Measurements from ENCODE around the gene PDIA5. TPM values are rescaled to one million over a fixed set of nuclear protein-coding genes. Genes with fewer than 3 reads are reported as not detected.

The PDIA5 gene
- total and polyA plus RNA-seq, 2 of the 4 experiments (the other 2 are of a cell fraction) = 19.4 to 42.0 TPM

- H3K14ac ChIP-seq (replicated peaks; ENCODE audit: low read depth, low read length) = no peak overlapping the region
- no peak overlapping the region for H3K23ac ChIP-seq (ENCODE audit: low read depth, low read length)
- H2BK20ac ChIP-seq (ENCODE audit: low read depth, low read length) = no peak overlapping the region
- no peak for TF ChIP-seq BHLHE40 (IDR thresholded peaks at IDR 0.05; ENCODE audit: low read depth, low read length)
- BruUV-seq (replicated peaks) = no TSS peak
- no peak overlapping the region for H4K91ac ChIP-seq (ENCODE audit: insufficient read depth, low read depth, low read length)
- dilution Hi-C loops (cut with HindIII; ENCODE audit: low sequenced_read_pairs, unreplicated experiment) (no loop called here), in situ Hi-C loops (cut with MboI; ENCODE audit: low sequenced_read_pairs) (no loop called here), intact Hi-C loops (cut with micrococcal nuclease) (no loop called here)
- no peak overlapping the region for H2AK9ac ChIP-seq (replicated peaks; ENCODE audit: low read depth, low read length, poor library complexity)
- no peak overlapping the region for H2AK5ac ChIP-seq (ENCODE audit: low read depth, low read length)
- H2AFZ ChIP-seq (replicated peaks; ENCODE audit: low read length, poor library complexity) = no peak overlapping the region
- H3K4me2 ChIP-seq (ENCODE audit: low read depth, low read length) = no peak overlapping the region
- H3K4me1 ChIP-seq (ENCODE audit: control insufficient read depth, insufficient read depth, low read length) = no peaks in the 10 kb centered on the region
- H2BK15ac ChIP-seq (ENCODE audit: low read depth, low read length) = no peak overlapping the region
- H3K27me3 ChIP-seq (ENCODE audit: control insufficient read depth, insufficient read depth, low read length) = peaks cover 31% of the 10 kb centered on the region
- H3K9me3 ChIP-seq (ENCODE audit: control insufficient read depth, insufficient read depth, low read length) = no peaks in the 10 kb centered on the region
- H3K9ac ChIP-seq (ENCODE audit: low read depth, low read length) = no peak overlapping the region
- H4K5ac ChIP-seq (ENCODE audit: low read depth, low read length) = no peak overlapping the region
- H3K56ac ChIP-seq (ENCODE audit: extremely low read depth, insufficient read depth, low read length) = no peak overlapping the region
- no peak overlapping the region for H3K18ac ChIP-seq (ENCODE audit: low read depth, low read length)
- peaks cover 3% of the 10 kb centered on the region; the same call in 1 of the 2 replicates for H3K9me1 ChIP-seq (ENCODE audit: insufficient read depth, low read length)
- ChIA-PET POLR2A (ENCODE audit: unreplicated experiment) (no interaction called here), CTCF (no interaction called here)
- ATAC-seq (ENCODE audit: low read depth) (no peak), DNase-seq (no peak)
- no peaks in the 10 kb centered on the region for H3K79me1 ChIP-seq (ENCODE audit: low read depth in 1 of 2, low read length in 2 of 2)
- H2BK120ac ChIP-seq (ENCODE audit: low read depth, low read length) = no peak overlapping the region
- no peak overlapping the region for H2BK5ac ChIP-seq (ENCODE audit: low read depth, low read length, poor library complexity, severe bottlenecking)
- no peaks in the 10 kb centered on the region for H3K36me3 ChIP-seq (ENCODE audit: control insufficient read depth, insufficient read depth, low read length)
- H4K8ac ChIP-seq (ENCODE audit: low read depth in 2 of 2, low read length in 2 of 2) = no peak overlapping the region
- H3K27ac ChIP-seq (ENCODE audit: insufficient read depth, low read length) = no peak overlapping the region
- no CpG with 5 or more reads among the region's 5 CpGs for WGBS, 2 experiments (ENCODE audit: extremely low coverage in 2 of 2, insufficient read length in 1 of 2)
- H4K20me1 ChIP-seq (ENCODE audit: insufficient read depth, low read length) = no peaks in the 10 kb centered on the region
- no peak overlapping the region for H3K4me3 ChIP-seq (ENCODE audit: insufficient read depth, low read depth, low read length)
- H3K4ac ChIP-seq (ENCODE audit: low read depth, low read length) = no peak overlapping the region
Observed at GRCh38 chr3:123054109-123054778, 12.6 kb upstream of the PDIA5 start.
